GM18520 (cell line): ENCODE measurements around the gene SLC26A2.
"Not testable (repeated sequence)": the region's sequence is repeated elsewhere in the genome, so short reads cannot be mapped to it uniquely, and the experiment has no call there.

Source experiments
- ATAC-seq: cut with Tn5 transposase; IDR thresholded peaks from one replicate; pipeline ENCODE4 v1.9.1; 2021; ENCODE audit not compliant: unreplicated experiment

SLC26A2 gene

DNA sequence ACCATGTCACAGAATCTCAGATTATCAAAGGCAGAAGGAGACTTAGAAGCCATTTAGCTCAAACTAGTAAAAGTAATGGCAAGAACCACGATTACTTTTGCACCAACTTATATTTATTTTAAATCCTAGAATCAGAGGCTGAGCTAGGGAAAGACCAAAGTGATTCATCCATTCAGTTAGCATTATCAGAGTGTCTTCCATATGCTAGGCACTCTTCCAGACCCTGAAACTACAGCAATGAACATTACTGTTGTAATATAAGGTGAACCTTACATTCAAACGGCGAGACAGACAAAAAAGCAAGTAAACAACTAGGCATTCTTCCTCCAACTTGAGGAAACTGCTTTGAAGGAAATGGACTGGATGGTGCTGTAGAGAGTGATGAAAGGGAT is 23.9 kb upstream of the SLC26A2 start:
- no peak for ATAC-seq

DNA sequence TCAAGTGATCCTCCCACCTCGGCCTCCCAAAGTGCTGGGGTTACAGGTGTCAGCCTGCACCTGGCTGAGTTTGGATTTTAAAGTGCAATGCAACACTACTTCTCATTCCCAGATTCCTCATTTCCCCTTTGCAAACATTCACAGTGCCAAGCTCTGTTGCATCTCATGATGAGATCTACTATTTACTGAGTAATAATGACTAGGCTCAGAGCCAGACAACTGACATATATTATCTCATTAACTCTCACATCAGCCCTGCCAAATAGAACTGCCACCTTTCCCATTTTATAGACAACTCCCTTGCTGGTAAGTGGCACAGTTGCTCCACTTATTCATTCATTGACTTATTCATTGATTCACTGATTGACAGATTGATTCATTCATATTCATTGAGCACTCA is 22.9 kb upstream of the SLC26A2 start:
- ATAC-seq = no peak

DNA sequence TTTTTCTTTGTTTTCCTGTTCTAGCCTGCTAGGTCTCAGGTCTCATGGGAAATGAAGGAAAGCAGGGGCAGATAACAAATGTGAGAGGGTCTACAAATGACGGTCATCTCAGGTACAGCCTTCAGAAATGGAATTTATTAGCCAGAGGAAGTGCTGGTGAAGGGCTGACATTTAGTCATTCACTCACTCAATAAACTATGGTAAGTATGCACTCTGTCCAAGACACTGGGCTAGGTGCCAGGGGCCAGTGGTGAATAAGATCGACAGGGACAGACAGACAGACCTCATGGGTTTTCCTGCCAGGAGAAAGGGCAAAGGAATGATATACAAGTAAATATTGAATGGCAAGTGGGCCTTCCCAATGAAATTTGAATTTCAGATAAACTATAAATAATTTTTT is 22.3 kb upstream of the SLC26A2 start:
- ATAC-seq = no peak

- ATAC-seq = no peak
Measured at GRCh38 chr5:149938791-149939358, 21.7 kb upstream of the SLC26A2 start.

- no peak for ATAC-seq
Measured at GRCh38 chr5:149939546-149939945, 21.0 kb upstream of the SLC26A2 start.

- ATAC-seq = no peak
Measured at GRCh38 chr5:149940077-149940574, 20.4 kb upstream of the SLC26A2 start.

GRCh38 chr5:149940941-149941644 is 19.5 kb upstream of the SLC26A2 start:
- no peak for ATAC-seq

- ATAC-seq = no peak
Measured at GRCh38 chr5:149941795-149942194, 18.8 kb upstream of the SLC26A2 start.

DNA sequence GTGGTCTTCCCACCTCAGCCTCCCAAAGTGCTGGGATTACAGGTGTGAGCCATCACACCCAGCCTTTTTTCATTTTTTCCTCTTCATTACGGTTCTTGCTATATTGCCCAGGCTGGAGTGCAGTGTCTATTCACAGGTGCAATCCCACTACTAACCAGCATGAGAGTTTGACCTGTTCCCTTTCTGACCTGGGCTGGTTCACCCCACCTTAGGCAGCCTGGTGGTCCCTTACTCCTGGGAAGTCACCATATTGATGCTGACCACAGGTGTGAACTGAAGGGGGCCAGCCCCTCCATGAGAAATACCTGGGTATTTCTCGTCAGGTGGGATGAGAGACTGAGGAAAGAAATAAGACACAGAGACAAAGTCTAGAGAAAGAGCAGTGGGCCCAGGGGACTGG is 18.4 kb upstream of the SLC26A2 start:
- ATAC-seq = no peak

- not testable (repeated sequence) for ATAC-seq
Measured at GRCh38 chr5:149942741-149943169, 17.8 kb upstream of the SLC26A2 start.

- not testable (repeated sequence) for ATAC-seq
Measured at GRCh38 chr5:149943177-149943949, 17.2 kb upstream of the SLC26A2 start.

DNA sequence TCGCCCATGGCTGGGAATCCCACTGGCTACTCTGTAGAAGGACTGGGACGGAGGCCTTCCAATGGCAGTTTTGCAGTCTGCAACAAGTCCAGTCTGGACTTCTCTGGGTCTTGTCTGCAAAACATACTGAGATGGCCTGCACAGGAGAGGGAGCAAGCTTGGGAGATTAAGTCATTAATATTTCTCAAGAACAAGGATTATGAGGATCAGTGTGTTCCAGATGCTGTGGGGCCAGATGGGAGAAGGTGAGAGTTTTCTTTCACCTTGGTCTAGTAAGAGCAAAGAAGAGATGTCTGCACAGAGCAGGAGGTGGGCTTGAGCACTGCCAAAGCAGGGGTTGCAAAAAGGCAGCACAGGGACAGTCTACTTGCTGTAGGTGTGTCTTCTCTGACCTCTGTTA is 15.9 kb upstream of the SLC26A2 start, which contains the start of gene PDE6A:
PDE6A (minus strand) TSS at position 128 of the 400 bp plus-strand sequence; CDS start at position 8, 120 bp downstream.
- no peak for ATAC-seq

- no peak for ATAC-seq
Measured at GRCh38 chr5:149946118-149946517, 14.4 kb upstream of the SLC26A2 start.

DNA sequence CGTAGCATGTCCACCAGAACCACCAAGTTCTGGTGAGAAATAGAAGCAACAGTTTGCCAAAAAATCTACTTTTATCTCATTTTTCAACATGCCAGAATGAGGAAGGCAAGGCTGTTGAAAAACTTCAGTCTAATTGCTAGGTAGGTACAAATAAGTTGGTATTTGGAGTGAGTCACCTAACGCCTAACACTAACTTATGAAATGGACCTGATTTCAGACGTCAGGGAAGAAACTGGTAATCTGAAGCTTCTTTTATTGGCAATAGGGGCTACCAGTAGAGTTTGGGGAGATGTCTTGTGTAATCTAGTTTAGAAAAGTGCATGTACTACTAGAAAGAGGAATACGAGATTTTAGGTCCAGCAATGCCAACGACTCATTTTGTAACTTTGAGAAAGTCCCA is 11.6 kb upstream of the SLC26A2 start:
- ATAC-seq = no peak

DNA sequence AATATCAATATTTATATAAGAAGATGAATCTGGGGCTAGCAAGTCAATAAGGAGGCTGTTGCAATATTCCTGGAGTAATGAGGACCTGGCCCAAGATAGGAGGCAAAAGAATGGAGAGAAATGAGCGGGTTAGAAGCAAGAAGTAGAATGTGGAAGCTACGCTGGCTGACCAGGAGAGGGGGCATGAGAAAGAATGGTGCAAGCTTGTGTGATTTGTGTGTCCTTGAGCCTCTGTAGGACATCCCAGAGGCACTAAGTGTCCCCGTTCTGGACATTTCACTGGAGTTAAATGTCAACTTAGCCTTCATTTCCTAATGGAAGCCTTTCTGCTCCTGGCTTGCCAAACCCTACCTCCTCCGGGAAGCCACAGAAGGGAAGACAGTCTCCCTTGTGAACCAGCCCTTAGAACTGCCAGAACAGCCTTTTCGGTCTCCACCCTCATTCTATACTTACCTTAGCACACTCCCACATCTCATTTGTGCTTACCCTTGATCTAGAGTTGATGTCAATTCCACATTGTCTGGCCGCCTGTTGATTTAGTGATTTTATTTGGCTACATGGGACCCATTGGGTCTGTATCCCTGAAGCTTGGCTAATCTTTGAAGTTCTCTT is 9.3 kb upstream of the SLC26A2 start:
- no peak for ATAC-seq

- ATAC-seq = no peak
Measured at GRCh38 chr5:149953436-149954121, 7.0 kb upstream of the SLC26A2 start.

DNA sequence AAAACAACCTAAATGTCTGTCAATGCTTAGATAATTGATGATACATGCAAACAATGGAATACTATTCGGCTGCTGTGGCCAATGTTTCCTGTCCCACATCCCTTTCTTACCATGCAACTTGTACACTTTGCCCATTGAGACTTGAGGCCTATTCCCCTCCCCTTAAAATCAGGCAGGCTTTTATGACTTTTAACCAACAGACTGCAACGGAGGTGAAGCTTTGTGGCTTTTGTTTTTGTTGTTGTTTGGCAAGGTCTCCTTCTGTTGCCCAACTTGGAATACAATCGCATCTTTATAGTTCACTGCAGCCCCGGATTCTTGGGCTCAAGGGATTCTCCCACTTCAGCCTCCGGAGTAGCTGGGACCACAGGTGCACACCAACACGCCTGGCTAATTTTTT is 5.8 kb upstream of the SLC26A2 start:
- ATAC-seq = no peak

- ATAC-seq = no peak
Measured at GRCh38 chr5:149956685-149957084, 3.9 kb upstream of the SLC26A2 start.

GRCh38 chr5:149957855-149958254 is 2.7 kb upstream of the SLC26A2 start:
- no peak for ATAC-seq

GRCh38 chr5:149959406-149960236 is 937 bp upstream of the SLC26A2 start:
- no peak for ATAC-seq
